ENCODE data around the gene PBX4.

DNA sequence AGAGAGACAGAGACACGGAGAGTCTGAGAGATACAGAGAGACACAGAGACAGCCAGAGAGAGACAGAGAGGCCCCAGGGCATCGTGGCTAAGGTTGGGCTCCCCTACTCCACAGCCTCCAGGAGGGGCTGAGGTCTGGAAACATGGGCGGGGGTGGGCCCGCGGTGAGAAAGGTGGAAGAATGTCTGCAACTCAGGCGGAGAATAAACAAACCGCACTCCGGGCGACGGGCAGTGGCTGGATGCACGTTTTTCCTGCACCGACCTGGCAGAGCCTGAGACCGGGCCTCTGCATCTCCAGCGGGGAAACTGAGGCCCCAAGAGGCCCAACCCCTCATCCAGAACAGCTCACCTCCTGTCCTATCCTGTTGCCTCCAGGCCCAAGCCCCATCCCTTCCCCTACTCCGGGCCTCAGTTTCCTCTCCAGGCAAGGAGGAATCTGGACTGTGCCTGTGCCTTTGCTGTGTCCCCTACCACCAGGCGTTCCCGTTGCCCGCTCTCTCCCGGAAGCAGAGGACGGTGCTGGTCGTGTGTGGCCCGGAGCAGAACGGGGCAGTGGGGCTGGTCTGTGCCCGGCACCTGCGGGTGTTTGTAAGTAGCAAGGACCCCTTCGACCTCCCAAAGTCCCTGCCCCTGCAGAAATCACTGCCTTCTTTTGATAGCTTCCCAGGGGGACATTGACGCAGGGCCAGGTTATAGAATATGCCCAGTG, 83.8 kb downstream of the PBX4 start:
- TF ChIP-seq, protein P1, sequence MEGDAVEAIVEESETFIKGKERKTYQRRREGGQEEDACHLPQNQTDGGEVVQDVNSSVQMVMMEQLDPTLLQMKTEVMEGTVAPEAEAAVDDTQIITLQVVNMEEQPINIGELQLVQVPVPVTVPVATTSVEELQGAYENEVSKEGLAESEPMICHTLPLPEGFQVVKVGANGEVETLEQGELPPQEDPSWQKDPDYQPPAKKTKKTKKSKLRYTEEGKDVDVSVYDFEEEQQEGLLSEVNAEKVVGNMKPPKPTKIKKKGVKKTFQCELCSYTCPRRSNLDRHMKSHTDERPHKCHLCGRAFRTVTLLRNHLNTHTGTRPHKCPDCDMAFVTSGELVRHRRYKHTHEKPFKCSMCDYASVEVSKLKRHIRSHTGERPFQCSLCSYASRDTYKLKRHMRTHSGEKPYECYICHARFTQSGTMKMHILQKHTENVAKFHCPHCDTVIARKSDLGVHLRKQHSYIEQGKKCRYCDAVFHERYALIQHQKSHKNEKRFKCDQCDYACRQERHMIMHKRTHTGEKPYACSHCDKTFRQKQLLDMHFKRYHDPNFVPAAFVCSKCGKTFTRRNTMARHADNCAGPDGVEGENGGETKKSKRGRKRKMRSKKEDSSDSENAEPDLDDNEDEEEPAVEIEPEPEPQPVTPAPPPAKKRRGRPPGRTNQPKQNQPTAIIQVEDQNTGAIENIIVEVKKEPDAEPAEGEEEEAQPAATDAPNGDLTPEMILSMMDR (IDR thresholded peaks at IDR 0.05; ENCODE audit: poor library complexity), result no peak
- no peak for TF ChIP-seq EZH2 (IDR thresholded peaks at IDR 0.05; ENCODE audit: borderline replicate concordance)

All from hepatocyte (in vitro differentiated cells).